Upper lobe of right lung (tissue), 1 donor: Measurements from ENCODE around the gene EFCAB5. TPM values are rescaled to one million over a fixed set of nuclear protein-coding genes. Genes with fewer than 3 reads are reported as not detected.
"Not testable (repeated sequence)": the region's sequence is repeated elsewhere in the genome, so short reads cannot be mapped to it uniquely, and the experiment has no call there.

Source experiments
- ATAC-seq: fragments of 200-7000 bp; cut with Tn5 transposase; one replicate; pipeline ENCODE4 v1.9.1; 2020; ENCODE audit warnings: mild to moderate bottlenecking, moderate library complexity
- DNase-seq: peaks from one replicate; pipeline ENCODE4 v3.0.0-alpha.2; 2020
- H3K27ac ChIP-seq: fragments of 200-600 bp; one replicate; pipeline ENCODE4 v1.8.0; 2022
- H3K27me3 ChIP-seq: fragments of 200-600 bp; one replicate; pipeline ENCODE4 v1.8.0; 2022; ENCODE audit warnings: mild to moderate bottlenecking
- H3K36me3 ChIP-seq: fragments of 200-600 bp; one replicate; pipeline ENCODE4 v1.8.0; 2022
- H3K4me1 ChIP-seq: fragments of 200-600 bp; one replicate; pipeline ENCODE4 v1.8.0; 2022
- H3K4me3 ChIP-seq: fragments of 200-600 bp; one replicate; pipeline ENCODE4 v1.8.0; 2022; ENCODE audit warnings: mild to moderate bottlenecking
- H3K9me3 ChIP-seq: fragments of 200-600 bp; one replicate; pipeline ENCODE4 v1.8.0; 2022
- CTCF ChIP-seq: fragments of 200-600 bp; IDR thresholded peaks from one replicate; pipeline ENCODE4 v1.8.0; 2022; ENCODE audit warnings: antibody characterized with exemption
- intact Hi-C: fragments of 100-400 bp; cut with DNase I; formaldehyde crosslinking; loops from one replicate; pipeline ENCODE4 v1.11.0; 2022
- total RNA-seq: library from RNA; stranded (reverse); fragmentation: NEBNext Ultra II Directional; extraction: Animal tissue kit (Norgen Biotek cat#: 25700); gene quantifications from one replicate; pipeline ENCODE4 v1.2.1, GENCODE V29; 2021
- donor health status: DM: no; HTN: yes; CAD: no; lungs with severe emphysema.

The EFCAB5 gene
- total RNA-seq, 1 donor from 2014 or later: 1.1 TPM

- no peaks in the 10 kb centered on the region for H3K4me1 ChIP-seq
- H3K27ac ChIP-seq: no peak overlapping the region
- intact Hi-C loops: no loop called here
- no peaks in the 10 kb centered on the region for H3K9me3 ChIP-seq
- H3K36me3 ChIP-seq: no peaks in the 10 kb centered on the region
- DNase-seq (no peak), ATAC-seq (no peak)
- no peak for TF ChIP-seq CTCF
- H3K27me3 ChIP-seq: no peaks in the 10 kb centered on the region
- H3K4me3 ChIP-seq: no peak overlapping the region
Observed at GRCh38 chr17:30027676-30028075, 86.2 kb downstream of the EFCAB5 start.

- no peak for TF ChIP-seq CTCF
- ATAC-seq (no peak), DNase-seq (no peak)
- no peak overlapping the region for H3K27ac ChIP-seq
- no peaks in the 10 kb centered on the region for H3K36me3 ChIP-seq
- intact Hi-C loops: no loop called here
- H3K9me3 ChIP-seq: no peaks in the 10 kb centered on the region
- H3K4me3 ChIP-seq: no peak overlapping the region
- no peaks in the 10 kb centered on the region for H3K4me1 ChIP-seq
- no peaks in the 10 kb centered on the region for H3K27me3 ChIP-seq
Observed at GRCh38 chr17:30031214-30031869, 89.9 kb downstream of the EFCAB5 start.

- no peaks in the 10 kb centered on the region for H3K9me3 ChIP-seq
- ATAC-seq (no peak), DNase-seq (no peak)
- TF ChIP-seq CTCF: no peak
- intact Hi-C loops: no loop called here
- H3K36me3 ChIP-seq: no peaks in the 10 kb centered on the region
- no peak overlapping the region for H3K27ac ChIP-seq
- H3K4me1 ChIP-seq: no peaks in the 10 kb centered on the region
- H3K4me3 ChIP-seq: no peak overlapping the region
- no peaks in the 10 kb centered on the region for H3K27me3 ChIP-seq
Observed at GRCh38 chr17:30035369-30035768, 93.9 kb downstream of the EFCAB5 start.

- intact Hi-C loops, H3K9me3 ChIP-seq, H3K4me3 ChIP-seq, ATAC-seq, H3K27ac ChIP-seq, H3K27me3 ChIP-seq, H3K36me3 ChIP-seq, H3K4me1 ChIP-seq, DNase-seq: not testable (repeated sequence)
Observed at GRCh38 chr17:30040719-30041518, 99.5 kb downstream of the EFCAB5 start.

- H3K4me3 ChIP-seq: no peak overlapping the region
- no peaks in the 10 kb centered on the region for H3K9me3 ChIP-seq
- H3K4me1 ChIP-seq: no peaks in the 10 kb centered on the region
- H3K27ac ChIP-seq: no peak overlapping the region
- no peak for TF ChIP-seq CTCF
- ATAC-seq (no peak), DNase-seq (no peak)
- H3K36me3 ChIP-seq: no peaks in the 10 kb centered on the region
- no peaks in the 10 kb centered on the region for H3K27me3 ChIP-seq
- intact Hi-C loops: no loop called here
Observed at GRCh38 chr17:30041551-30041950, 100.1 kb downstream of the EFCAB5 start.

GRCh38 chr17:30062372-30062771, 120.9 kb downstream of the EFCAB5 start:
- intact Hi-C loops: no loop called here
- Histone ChIP-seq H3K9me3 (peaks cover 17% of the 10 kb centered on the region), H3K27me3 (no peaks in the 10 kb centered on the region), H3K27ac (no peak overlapping the region), H3K4me1 (no peaks in the 10 kb centered on the region), H3K36me3 (no peaks in the 10 kb centered on the region), H3K4me3 (no peak overlapping the region)
- no peak for TF ChIP-seq CTCF
- ATAC-seq: no peak
- DNase-seq: no peak
